NT2/D1 (cell line): ENCODE data around the gene CRISPLD2.

ENCODE experiments used
- SUZ12 ChIP-seq: IDR thresholded peaks from 2 replicates; pipeline ENCODE4 v1.6.1; 2011; ENCODE audit not compliant: insufficient read length, insufficient read depth; ENCODE audit errors: extremely low read depth
- YY1 ChIP-seq: IDR thresholded peaks from 2 replicates; pipeline ENCODE4 v1.6.1; 2011; ENCODE audit not compliant: insufficient read length, insufficient read depth
- ZNF274 ChIP-seq: IDR thresholded peaks from 2 replicates; pipeline ENCODE4 v1.6.1; 2011; ENCODE audit warnings: mild to moderate bottlenecking, low read depth, low read length

DNA sequence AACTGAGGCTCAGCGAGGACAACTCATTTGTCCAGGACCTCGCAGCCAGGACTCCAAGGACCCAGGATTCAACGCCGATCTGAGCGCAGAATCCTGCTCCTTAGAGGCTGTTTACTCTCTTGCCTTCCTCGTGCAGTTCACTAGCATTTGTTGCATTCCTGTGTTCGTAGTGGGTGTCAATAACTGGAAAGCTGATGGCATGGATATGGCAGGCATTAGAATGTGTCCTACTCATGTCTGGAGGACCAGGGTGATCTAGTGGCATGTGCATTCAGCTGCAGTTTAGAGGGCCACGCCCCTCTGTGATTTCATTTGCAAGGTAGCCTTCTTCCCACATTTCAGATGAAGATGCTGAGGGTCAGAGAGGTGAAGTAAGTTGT lies 510 bp downstream of the CRISPLD2 start:
- no peak for TF ChIP-seq ZNF274
- TF ChIP-seq SUZ12: no peak
- TF ChIP-seq YY1: no peak
